PC-3 (cell line): ENCODE measurements around the gene GOLGA7B. TPM values are rescaled to one million over a fixed set of nuclear protein-coding genes. Genes with fewer than 3 reads are reported as not detected.

ENCODE experiments used
- ATAC-seq: fragments of 200-7000 bp; cut with Tn5 transposase; 2 replicates; pipeline ENCODE4 v1.9.1; 2020; ENCODE audit warnings: mild to moderate bottlenecking, moderate library complexity
- BruUV-seq: library from RNA; stranded (reverse); fragments of 400-500 nt; replicated peaks from 2 replicates; lab custom pipeline; 2021; lab: Mats Ljungman, UMichigan
- CTCF ChIA-PET: fragments of 300-600 bp; sonication (Branson Sonifier 250); formaldehyde crosslinking; loops from one replicate; lab custom pipeline; 2022; ENCODE audit warnings: antibody characterized with exemption; lab: Charles Lee
- POLR2A ChIA-PET: fragments of 300-600 bp; sonication (Branson Sonifier 250); formaldehyde crosslinking; loops from one replicate; lab custom pipeline; 2022; ENCODE audit warnings: antibody characterized with exemption; ENCODE audit not compliant: unreplicated experiment; lab: Charles Lee
- DNase-seq: peaks from one replicate; pipeline ENCODE4 v3.0.0-alpha.2; 2015
- H2AFZ ChIP-seq: fragments of 300-600 bp; sonication (generic); 2 replicates; pipeline ENCODE4 v1.6.0; 2016; ENCODE audit warnings: antibody characterized with exemption, low read length
- H3F3A ChIP-seq: fragments of 300-600 bp; sonication (generic); one replicate; pipeline ENCODE4 v1.6.0; 2017; ENCODE audit warnings: antibody characterized with exemption, low read length, control low read depth, mild to moderate bottlenecking; ENCODE audit not compliant: unreplicated experiment
- H3K27ac ChIP-seq: fragments of 300-600 bp; sonication (generic); 2 replicates; pipeline ENCODE4 v1.5.1; 2016; ENCODE audit warnings: mild to moderate bottlenecking, low read length
- H3K27me3 ChIP-seq: fragments of 300-600 bp; sonication (generic); 2 replicates; pipeline ENCODE4 v1.6.1; 2016; ENCODE audit warnings: low read length, mixed read lengths
- H3K36me3 ChIP-seq: fragments of 300-600 bp; sonication (generic); 2 replicates; pipeline ENCODE4 v1.6.1; 2016; ENCODE audit warnings: low read depth, mixed run types, low read length, mixed read lengths
- H3K4me1 ChIP-seq: fragments of 300-600 bp; sonication (generic); 2 replicates; pipeline ENCODE4 v1.5.1; 2016; ENCODE audit warnings: low read length; ENCODE audit not compliant: insufficient read depth
- H3K4me2 ChIP-seq: fragments of 300-600 bp; sonication (generic); 2 replicates; pipeline ENCODE4 v1.6.0; 2016; ENCODE audit warnings: low read length
- H3K4me3 ChIP-seq: fragments of 300-600 bp; sonication (generic); 2 replicates; pipeline ENCODE4 v1.5.1; 2016; ENCODE audit warnings: mild to moderate bottlenecking, low read length, mixed read lengths
- H3K79me2 ChIP-seq: fragments of 300-600 bp; sonication (generic); 2 replicates; pipeline ENCODE4 v1.6.1; 2017; ENCODE audit warnings: low read length, mixed read lengths
- H3K9ac ChIP-seq: fragments of 300-600 bp; sonication (generic); 2 replicates; pipeline ENCODE4 v1.6.0; 2016; ENCODE audit warnings: mild to moderate bottlenecking, low read length
- H3K9me2 ChIP-seq: fragments of 300-600 bp; sonication (generic); replicated peaks from 2 replicates; pipeline ENCODE4 v1.6.1; 2016; ENCODE audit warnings: mixed run types, low read length, mixed read lengths
- H3K9me3 ChIP-seq: fragments of 300-600 bp; sonication (generic); 2 replicates; pipeline ENCODE4 v1.6.1; 2016; ENCODE audit warnings: low read length, mixed read lengths
- H4K20me1 ChIP-seq: fragments of 300-600 bp; sonication (generic); 2 replicates; pipeline ENCODE4 v1.6.1; 2016; ENCODE audit warnings: low read length, mixed read lengths
- EZH2 ChIP-seq: fragments of 300-600 bp; sonication (generic); IDR thresholded peaks from one replicate; pipeline ENCODE4 v1.6.1; 2017; ENCODE audit warnings: antibody characterized with exemption, mild to moderate bottlenecking, low read length; ENCODE audit not compliant: unreplicated experiment
- EZH2phosphoT487 ChIP-seq: fragments of 300-600 bp; sonication (generic); IDR thresholded peaks from 2 replicates; pipeline ENCODE4 v1.6.1; 2018; ENCODE audit warnings: mild to moderate bottlenecking, antibody characterized with exemption, low read length, borderline replicate concordance
- intact Hi-C: fragments of 100-400 bp; cut with micrococcal nuclease; formaldehyde crosslinking; loops from 2 replicates; pipeline ENCODE4 v1.9.0; 2023
- total RNA-seq: library from RNA; depleted of rRNA; stranded (reverse); fragments of >200 nt; gene quantifications from 2 replicates; pipeline ENCODE4 v1.2.3, GENCODE V29; 2014; rRNA removed
- TF ChIP-seq, protein P1 (sequence below): fragments of 300-600 bp; sonication (generic); conservative IDR thresholded peaks from 2 replicates; pipeline ENCODE4 v1.5.1; 2017; ENCODE audit warnings: antibody characterized with exemption, low read depth, mild to moderate bottlenecking, low read length

GOLGA7B gene
- total RNA-seq, 1 experiment from 2014 or later, result 0.26 TPM

DNA sequence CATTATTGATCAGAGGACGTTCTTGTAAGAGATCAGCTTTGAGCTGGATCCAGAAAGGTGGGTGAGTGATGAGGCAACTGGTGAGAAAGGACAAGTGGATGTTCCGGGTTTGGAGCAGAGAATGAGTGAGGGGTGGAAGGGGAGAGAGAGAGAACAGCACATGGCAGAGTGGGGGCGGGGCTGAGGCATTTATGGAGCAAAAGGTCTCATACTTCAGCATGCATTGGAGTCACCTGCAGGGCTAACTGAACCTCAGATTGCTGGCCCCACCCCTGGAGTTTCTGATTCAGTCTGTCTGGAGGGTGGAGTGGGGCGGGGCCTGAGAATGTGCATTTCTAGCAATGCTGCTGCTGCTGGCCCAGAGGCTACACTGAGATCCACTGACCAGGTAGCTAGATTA, 71.2 kb downstream of the GOLGA7B start:
- H3K27ac ChIP-seq, result no peak overlapping the region
- no peaks in the 10 kb centered on the region for H3K4me1 ChIP-seq
- no peaks in the 10 kb centered on the region for H3K9me2 ChIP-seq
- intact Hi-C loops, result no loop called here
- ChIA-PET POLR2A (no interaction called here), CTCF (no interaction called here)
- ATAC-seq (no peak), DNase-seq (no peak)
- no peaks in the 10 kb centered on the region for H4K20me1 ChIP-seq
- no peaks in the 10 kb centered on the region for H3K79me2 ChIP-seq
- H2AFZ ChIP-seq, result no peak overlapping the region
- no peaks in the 10 kb centered on the region for H3F3A ChIP-seq
- no TSS peak for BruUV-seq
- H3K9me3 ChIP-seq, result no peaks in the 10 kb centered on the region
- no peak overlapping the region for H3K4me2 ChIP-seq
- H3K27me3 ChIP-seq, result no peaks in the 10 kb centered on the region
- H3K4me3 ChIP-seq, result no peak overlapping the region
- H3K9ac ChIP-seq, result no peak overlapping the region
- TF ChIP-seq EZH2 (no peak), EZH2phosphoT487 (no peak)
- TF ChIP-seq, protein P1, sequence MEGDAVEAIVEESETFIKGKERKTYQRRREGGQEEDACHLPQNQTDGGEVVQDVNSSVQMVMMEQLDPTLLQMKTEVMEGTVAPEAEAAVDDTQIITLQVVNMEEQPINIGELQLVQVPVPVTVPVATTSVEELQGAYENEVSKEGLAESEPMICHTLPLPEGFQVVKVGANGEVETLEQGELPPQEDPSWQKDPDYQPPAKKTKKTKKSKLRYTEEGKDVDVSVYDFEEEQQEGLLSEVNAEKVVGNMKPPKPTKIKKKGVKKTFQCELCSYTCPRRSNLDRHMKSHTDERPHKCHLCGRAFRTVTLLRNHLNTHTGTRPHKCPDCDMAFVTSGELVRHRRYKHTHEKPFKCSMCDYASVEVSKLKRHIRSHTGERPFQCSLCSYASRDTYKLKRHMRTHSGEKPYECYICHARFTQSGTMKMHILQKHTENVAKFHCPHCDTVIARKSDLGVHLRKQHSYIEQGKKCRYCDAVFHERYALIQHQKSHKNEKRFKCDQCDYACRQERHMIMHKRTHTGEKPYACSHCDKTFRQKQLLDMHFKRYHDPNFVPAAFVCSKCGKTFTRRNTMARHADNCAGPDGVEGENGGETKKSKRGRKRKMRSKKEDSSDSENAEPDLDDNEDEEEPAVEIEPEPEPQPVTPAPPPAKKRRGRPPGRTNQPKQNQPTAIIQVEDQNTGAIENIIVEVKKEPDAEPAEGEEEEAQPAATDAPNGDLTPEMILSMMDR, result no peak
- H3K36me3 ChIP-seq, result no peaks in the 10 kb centered on the region

Other genes with a start within 250 kb of the GOLGA7B start
- 6.5 and 12.9 TPM in 2 replicates for gene MORN4, start 216.3 kb upstream of the GOLGA7B start, total RNA-seq
- 18.7 and 19.4 TPM in 2 replicates for gene PI4K2A, start 209.2 kb upstream of the GOLGA7B start, total RNA-seq
- 40.7 and 44.5 TPM in 2 replicates for gene AVPI1, start 162.6 kb upstream of the GOLGA7B start, total RNA-seq
- gene MARVELD1, start 136.1 kb upstream of the GOLGA7B start, total RNA-seq, result 17.6 and 25.5 TPM in 2 replicates
- 13.1 and 15.0 TPM in 2 replicates for gene ZFYVE27, start 112.7 kb upstream of the GOLGA7B start, total RNA-seq
- gene SFRP5, start 77.8 kb upstream of the GOLGA7B start, total RNA-seq, result not detected in 2 replicates
- gene CRTAC1, start 180.8 kb downstream of the GOLGA7B start, total RNA-seq, result not detected in 2 replicates